ENCODE data around the gene PHKB.
"Not testable (repeated sequence)": the region's sequence is repeated elsewhere in the genome, so short reads cannot be mapped to it uniquely, and the experiment has no call there.

The PHKB gene

GRCh38 chr16:47460711-47461597 is at the start of gene PHKB, which contains the start of gene ITFG1:
PHKB (plus strand) TSS chr16:47461331; CDS start chr16:47461351, 20 bp downstream.
ITFG1 (minus strand) TSS chr16:47461063; CDS start chr16:47461045, 18 bp downstream.
- ChIA-PET CTCF (interaction anchor here (1.0 to 2.7 kb wide), 12 partner anchors 8 to 704 kb away, joined by 3 to 7 read pairs (median 4); partner anchors contain the start of gene NETO2), POLR2A (interaction anchor here (0.7 to 1.4 kb wide), 3 partner anchors 10 to 21 kb away, joined by 3 to 5 read pairs (median 4); no protein-coding TSS in a partner anchor)
- peak; percentile 93 for DNase-seq (ENCODE audit: extremely low spot score)
- no peak for TF ChIP-seq CTCF (IDR thresholded peaks at IDR 0.05; ENCODE audit: control extremely low read depth, extremely low read depth, low read depth, missing control alignments)

GRCh38 chr16:47413041-47413440 is 48.1 kb upstream of the PHKB start:
- DNase-seq (ENCODE audit: extremely low spot score): no peak
- CTCF ChIA-PET: no interaction called here
- POLR2A ChIA-PET: no interaction called here
- TF ChIP-seq CTCF (IDR thresholded peaks at IDR 0.05; ENCODE audit: control extremely low read depth, extremely low read depth, low read depth, missing control alignments): no peak

GRCh38 chr16:47416869-47417268 is 44.3 kb upstream of the PHKB start:
- POLR2A ChIA-PET: no interaction called here
- TF ChIP-seq CTCF (IDR thresholded peaks at IDR 0.05; ENCODE audit: control extremely low read depth, extremely low read depth, low read depth, missing control alignments): no peak
- CTCF ChIA-PET: interaction anchor here (1.2 kb wide), 1 partner anchor 11 kb away, joined by 3 read pairs; no protein-coding TSS in a partner anchor
- no peak for DNase-seq (ENCODE audit: extremely low spot score)

- ChIA-PET CTCF (interaction anchor here (1.4 to 2.5 kb wide), 2 partner anchors 10 to 69 kb away, joined by 4 to 10 read pairs; no protein-coding TSS in a partner anchor), POLR2A (no interaction called here)
- DNase-seq (ENCODE audit: extremely low spot score): no peak
- TF ChIP-seq CTCF (IDR thresholded peaks at IDR 0.05; ENCODE audit: control extremely low read depth, extremely low read depth, low read depth, missing control alignments): no peak
These were observed 36.3 kb upstream of the PHKB start for GRCh38 chr16:47424846-47425245.

GRCh38 chr16:47426806-47427205 is 34.3 kb upstream of the PHKB start:
- CTCF ChIA-PET: no interaction called here
- TF ChIP-seq CTCF (IDR thresholded peaks at IDR 0.05; ENCODE audit: control extremely low read depth, extremely low read depth, low read depth, missing control alignments): no peak
- POLR2A ChIA-PET: no interaction called here
- DNase-seq (ENCODE audit: extremely low spot score): no peak

GRCh38 chr16:47431960-47432359 is 29.2 kb upstream of the PHKB start:
- ChIA-PET POLR2A (no interaction called here), CTCF (no interaction called here)
- no peak for TF ChIP-seq CTCF (IDR thresholded peaks at IDR 0.05; ENCODE audit: control extremely low read depth, extremely low read depth, low read depth, missing control alignments)
- DNase-seq (ENCODE audit: extremely low spot score): no peak

- CTCF ChIA-PET: interaction anchor here (0.6 to 2.2 kb wide), 3 partner anchors 9 to 310 kb away, joined by 3 to 10 read pairs (median 5); no protein-coding TSS in a partner anchor
- DNase-seq (ENCODE audit: extremely low spot score); POLR2A ChIA-PET: not testable (repeated sequence)
These were observed 26.9 kb upstream of the PHKB start for GRCh38 chr16:47434274-47434673.

- POLR2A ChIA-PET, CTCF ChIA-PET: not testable (repeated sequence)
These were observed 21.1 kb upstream of the PHKB start for GRCh38 chr16:47440066-47440465.

GRCh38 chr16:47442884-47443283 is 18.2 kb upstream of the PHKB start:
- POLR2A ChIA-PET; CTCF ChIA-PET; DNase-seq (ENCODE audit: extremely low spot score): not testable (repeated sequence)

More at GRCh38 chr16:47440066-47440465, 21.1 kb upstream of the PHKB start:
- DNase-seq (ENCODE audit: extremely low spot score): not testable (repeated sequence)

Data from GM10248 (cell line).